ENCODE measurements around the gene FZR1. TPM values are rescaled to one million over a fixed set of nuclear protein-coding genes. Genes with fewer than 3 reads are reported as not detected.
A peak's percentile ranks its signal among the peaks of the same experiment; 100 is the strongest.

FZR1 gene
- total and polyA plus RNA-seq, 9 of the 15 experiments (the other 6 are each of a cell fraction or from before 2014, with no cell fraction given): 0.18 to 48.0 (median 22.2) TPM

DNA sequence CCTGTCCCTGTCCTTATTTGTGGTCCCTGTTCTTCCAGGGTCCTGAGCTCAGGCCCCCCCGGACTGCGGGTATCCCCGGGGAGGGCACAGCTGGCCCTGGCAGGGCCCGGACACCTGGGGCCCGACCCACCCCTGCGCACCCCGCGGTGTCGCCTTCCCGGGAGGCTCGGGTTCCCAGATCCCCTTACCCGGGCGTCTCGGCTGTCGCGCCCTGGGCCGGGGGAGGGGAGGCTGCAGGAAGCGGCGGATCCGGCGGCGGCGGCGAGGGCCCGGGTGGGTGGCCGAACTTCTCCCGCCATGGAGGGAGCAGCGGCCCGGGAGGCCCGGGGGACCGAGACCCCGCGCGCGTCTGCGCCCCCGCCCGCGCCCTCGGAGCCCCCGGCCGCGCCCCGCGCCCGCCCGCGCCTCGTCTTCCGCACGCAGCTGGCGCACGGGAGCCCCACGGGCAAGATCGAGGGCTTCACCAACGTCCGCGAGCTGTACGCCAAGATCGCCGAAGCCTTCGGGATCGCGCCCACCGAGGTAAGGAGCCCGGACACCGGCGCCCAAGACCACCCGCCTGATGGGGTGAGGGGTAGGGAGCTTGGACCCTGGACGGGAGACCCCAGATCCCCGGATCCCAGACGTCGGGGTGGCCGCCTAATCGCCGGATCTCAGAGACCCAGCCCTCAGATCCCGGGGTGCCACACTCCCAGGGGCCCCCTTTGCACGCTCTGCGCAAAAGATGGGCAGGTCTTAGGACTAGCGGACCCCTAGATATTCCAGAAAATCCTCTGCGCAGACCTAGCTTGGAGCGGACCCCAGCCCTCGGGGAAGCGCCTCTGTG, 79.4 kb downstream of the FZR1 start, which contains the start of gene GIPC3 (continued):
- TF ChIP-seq, protein P1, sequence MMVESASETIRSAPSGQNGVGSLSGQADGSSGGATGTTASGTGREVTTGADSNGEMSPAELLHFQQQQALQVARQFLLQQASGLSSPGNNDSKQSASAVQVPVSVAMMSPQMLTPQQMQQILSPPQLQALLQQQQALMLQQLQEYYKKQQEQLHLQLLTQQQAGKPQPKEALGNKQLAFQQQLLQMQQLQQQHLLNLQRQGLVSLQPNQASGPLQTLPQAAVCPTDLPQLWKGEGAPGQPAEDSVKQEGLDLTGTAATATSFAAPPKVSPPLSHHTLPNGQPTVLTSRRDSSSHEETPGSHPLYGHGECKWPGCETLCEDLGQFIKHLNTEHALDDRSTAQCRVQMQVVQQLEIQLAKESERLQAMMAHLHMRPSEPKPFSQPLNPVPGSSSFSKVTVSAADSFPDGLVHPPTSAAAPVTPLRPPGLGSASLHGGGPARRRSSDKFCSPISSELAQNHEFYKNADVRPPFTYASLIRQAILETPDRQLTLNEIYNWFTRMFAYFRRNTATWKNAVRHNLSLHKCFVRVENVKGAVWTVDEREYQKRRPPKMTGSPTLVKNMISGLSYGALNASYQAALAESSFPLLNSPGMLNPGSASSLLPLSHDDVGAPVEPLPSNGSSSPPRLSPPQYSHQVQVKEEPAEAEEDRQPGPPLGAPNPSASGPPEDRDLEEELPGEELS (CRISPR knock-in tag; IDR thresholded peaks at IDR 0.05; ENCODE audit: borderline replicate concordance): no peak
- TF ChIP-seq CBX1 (IDR thresholded peaks at IDR 0.05; ENCODE audit: low read depth): no peak
- no peak for TF ChIP-seq CBX3 (IDR thresholded peaks at IDR 0.05; ENCODE audit: borderline replicate concordance in 1 of 2, low read length in 2 of 2)
- TF ChIP-seq, protein P2, sequence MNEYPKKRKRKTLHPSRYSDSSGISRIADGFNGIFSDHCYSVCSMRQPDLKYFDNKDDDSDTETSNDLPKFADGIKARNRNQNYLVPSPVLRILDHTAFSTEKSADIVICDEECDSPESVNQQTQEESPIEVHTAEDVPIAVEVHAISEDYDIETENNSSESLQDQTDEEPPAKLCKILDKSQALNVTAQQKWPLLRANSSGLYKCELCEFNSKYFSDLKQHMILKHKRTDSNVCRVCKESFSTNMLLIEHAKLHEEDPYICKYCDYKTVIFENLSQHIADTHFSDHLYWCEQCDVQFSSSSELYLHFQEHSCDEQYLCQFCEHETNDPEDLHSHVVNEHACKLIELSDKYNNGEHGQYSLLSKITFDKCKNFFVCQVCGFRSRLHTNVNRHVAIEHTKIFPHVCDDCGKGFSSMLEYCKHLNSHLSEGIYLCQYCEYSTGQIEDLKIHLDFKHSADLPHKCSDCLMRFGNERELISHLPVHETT (CRISPR knock-in tag; conservative IDR thresholded peaks at IDR 0.05 in 1 of 2, IDR thresholded peaks at IDR 0.05 in 1 of 2): 0 out of 4 replicates have a peak, but pooled peaks of 1 of the 2 experiments have one; percentile 2
- no peak for TF ChIP-seq ZNF507 (tag; conservative IDR thresholded peaks at IDR 0.05)
- TF ChIP-seq ZNF696 (CRISPR knock-in tag; conservative IDR thresholded peaks at IDR 0.05): no peak
- TF ChIP-seq ATF2 (CRISPR knock-in tag; IDR thresholded peaks at IDR 0.05): no peak
- TF ChIP-seq MCM5 (IDR thresholded peaks at IDR 0.05; ENCODE audit: low read depth): no peak
- peak; percentile 36; the same call in 1 of the 2 replicates for TF ChIP-seq L3MBTL2 (IDR thresholded peaks at IDR 0.05)
- TF ChIP-seq RUNX1 (IDR thresholded peaks at IDR 0.05; ENCODE audit: low read depth): no peak
- TF ChIP-seq, protein P3, sequence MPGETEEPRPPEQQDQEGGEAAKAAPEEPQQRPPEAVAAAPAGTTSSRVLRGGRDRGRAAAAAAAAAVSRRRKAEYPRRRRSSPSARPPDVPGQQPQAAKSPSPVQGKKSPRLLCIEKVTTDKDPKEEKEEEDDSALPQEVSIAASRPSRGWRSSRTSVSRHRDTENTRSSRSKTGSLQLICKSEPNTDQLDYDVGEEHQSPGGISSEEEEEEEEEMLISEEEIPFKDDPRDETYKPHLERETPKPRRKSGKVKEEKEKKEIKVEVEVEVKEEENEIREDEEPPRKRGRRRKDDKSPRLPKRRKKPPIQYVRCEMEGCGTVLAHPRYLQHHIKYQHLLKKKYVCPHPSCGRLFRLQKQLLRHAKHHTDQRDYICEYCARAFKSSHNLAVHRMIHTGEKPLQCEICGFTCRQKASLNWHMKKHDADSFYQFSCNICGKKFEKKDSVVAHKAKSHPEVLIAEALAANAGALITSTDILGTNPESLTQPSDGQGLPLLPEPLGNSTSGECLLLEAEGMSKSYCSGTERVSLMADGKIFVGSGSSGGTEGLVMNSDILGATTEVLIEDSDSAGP (CRISPR knock-in tag; IDR thresholded peaks at IDR 0.05): no peak
- no peak for TF ChIP-seq RAD51 (IDR thresholded peaks at IDR 0.05; ENCODE audit: borderline replicate concordance, low read depth)
- TF ChIP-seq MAFG (tag; conservative IDR thresholded peaks at IDR 0.05): no peak
- no peak for TF ChIP-seq XRCC3 (IDR thresholded peaks at IDR 0.05)
- TF ChIP-seq HDAC1 (IDR thresholded peaks at IDR 0.05): no peak
- TF ChIP-seq HDGF (IDR thresholded peaks at IDR 0.05): no peak
- TF ChIP-seq ZNF174 (CRISPR knock-in tag; IDR thresholded peaks at IDR 0.05): no peak
- TF ChIP-seq, protein P4, sequence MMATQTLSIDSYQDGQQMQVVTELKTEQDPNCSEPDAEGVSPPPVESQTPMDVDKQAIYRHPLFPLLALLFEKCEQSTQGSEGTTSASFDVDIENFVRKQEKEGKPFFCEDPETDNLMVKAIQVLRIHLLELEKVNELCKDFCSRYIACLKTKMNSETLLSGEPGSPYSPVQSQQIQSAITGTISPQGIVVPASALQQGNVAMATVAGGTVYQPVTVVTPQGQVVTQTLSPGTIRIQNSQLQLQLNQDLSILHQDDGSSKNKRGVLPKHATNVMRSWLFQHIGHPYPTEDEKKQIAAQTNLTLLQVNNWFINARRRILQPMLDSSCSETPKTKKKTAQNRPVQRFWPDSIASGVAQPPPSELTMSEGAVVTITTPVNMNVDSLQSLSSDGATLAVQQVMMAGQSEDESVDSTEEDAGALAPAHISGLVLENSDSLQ (IDR thresholded peaks at IDR 0.05): no peak
- no peak for TF ChIP-seq DIDO1 (tag; IDR thresholded peaks at IDR 0.05; ENCODE audit: low read depth)
- TF ChIP-seq MBD2 (IDR thresholded peaks at IDR 0.05; ENCODE audit: borderline replicate concordance, low read depth): no peak
- TF ChIP-seq ZNF239 (CRISPR knock-in tag; IDR thresholded peaks at IDR 0.05): no peak
